Smooth muscle cell (in vitro differentiated cells): ENCODE data around the gene CHAF1A. TPM values are rescaled to one million over a fixed set of nuclear protein-coding genes. Genes with fewer than 3 reads are reported as not detected.

ENCODE experiments used
- DNase-seq: peaks from one replicate; lab custom pipeline; 2025; ENCODE audit not compliant: unreplicated experiment; lab: John Stamatoyannopoulos, UW
- H2AFZ ChIP-seq: fragments of 200-600 bp; sonication (generic); 2 replicates; pipeline ENCODE4 v1.6.0; 2016; ENCODE audit warnings: antibody characterized with exemption, low read depth, mild to moderate bottlenecking
- H3F3A ChIP-seq: fragments of 200-600 bp; sonication (generic); 2 replicates; pipeline ENCODE4 v1.6.0; 2017; ENCODE audit warnings: antibody characterized with exemption, low read depth
- H3K27ac ChIP-seq: fragments of 200-600 bp; sonication (generic); 2 replicates; pipeline ENCODE4 v1.5.1; 2016; ENCODE audit warnings: low read depth, mild to moderate bottlenecking
- H3K27me3 ChIP-seq: fragments of 200-600 bp; sonication (generic); 2 replicates; pipeline ENCODE4 v1.6.1; 2016; ENCODE audit warnings: low read depth, mild to moderate bottlenecking
- H3K36me3 ChIP-seq: fragments of 200-600 bp; sonication (generic); 2 replicates; pipeline ENCODE4 v1.5.1; 2016; ENCODE audit warnings: low read depth
- H3K4me1 ChIP-seq: fragments of 200-600 bp; sonication (generic); 2 replicates; pipeline ENCODE4 v1.5.1; 2016; ENCODE audit warnings: low read depth
- H3K4me2 ChIP-seq: fragments of 200-600 bp; sonication (generic); 2 replicates; pipeline ENCODE4 v1.6.0; 2016; ENCODE audit warnings: mild to moderate bottlenecking
- H3K4me3 ChIP-seq: fragments of 200-600 bp; sonication (generic); 2 replicates; pipeline ENCODE4 v1.5.1; 2016; ENCODE audit warnings: mild to moderate bottlenecking
- H3K79me2 ChIP-seq: fragments of 200-600 bp; sonication (generic); 2 replicates; pipeline ENCODE4 v1.6.0; 2016; ENCODE audit warnings: low read depth, mild to moderate bottlenecking
- H3K9ac ChIP-seq: fragments of 200-600 bp; sonication (generic); 2 replicates; pipeline ENCODE4 v1.6.0; 2016; ENCODE audit warnings: low read depth
- H3K9me3 ChIP-seq: fragments of 200-600 bp; sonication (generic); replicated peaks from 2 replicates; pipeline ENCODE4 v1.5.1; 2016; ENCODE audit warnings: low read depth
- H4K20me1 ChIP-seq: fragments of 200-600 bp; sonication (generic); 2 replicates; pipeline ENCODE4 v1.6.0; 2016; ENCODE audit warnings: low read depth
- WGBS: methylation state at CpG from one replicate; pipeline ENCODE4 v1.1.7; 2016; ENCODE audit warnings: low lambda C conversion rate; 5-methylcytosine and 5-hydroxymethylcytosine counted together
- polyA plus RNA-seq: library from polyadenylated mRNA; unstranded; fragments of >200 nt; fragmentation: Nextera tagmentation; extraction: Ambion mirVana; gene quantifications from 2 replicates; pipeline ENCODE4 v1.2.1, GENCODE V29; 2016
- total RNA-seq: library from RNA; depleted of rRNA; stranded (reverse); fragments of >200 nt; gene quantifications from 2 replicates; pipeline ENCODE4 v1.2.3, GENCODE V29; 2014
- TF ChIP-seq, protein P1 (sequence below): fragments of 200-600 bp; sonication (generic); IDR thresholded peaks from 2 replicates; pipeline ENCODE4 v1.5.1; 2017; ENCODE audit warnings: borderline replicate concordance, mild to moderate bottlenecking, antibody characterized with exemption; ENCODE audit not compliant: insufficient read depth, poor library complexity, severe bottlenecking

Gene CHAF1A
- total and polyA plus RNA-seq, 2 experiments from 2014 or later, result 3.8 to 11.4 TPM

DNA sequence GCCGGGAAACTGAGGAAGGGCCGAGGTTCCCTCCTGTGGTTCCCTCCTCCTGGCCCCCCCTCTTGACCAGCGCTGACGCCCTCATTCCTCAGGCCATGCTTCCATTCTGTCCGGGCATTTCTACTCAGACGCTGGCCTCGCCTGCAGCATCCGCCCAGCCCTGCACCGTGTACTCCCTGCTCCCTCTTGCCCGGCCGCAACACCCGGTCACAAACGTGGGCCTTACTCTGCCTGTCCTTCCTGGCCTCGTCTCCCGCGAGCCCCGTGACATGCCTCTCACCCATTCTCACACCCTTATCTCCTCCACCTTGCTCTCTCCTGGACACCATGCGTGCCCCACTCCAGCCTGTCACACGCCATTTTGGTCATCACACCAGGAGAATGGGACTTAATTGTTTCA, 80.9 kb downstream of the CHAF1A start:
- H3K9ac ChIP-seq, result no peak overlapping the region
- H3K4me2 ChIP-seq, result no peak overlapping the region
- H4K20me1 ChIP-seq, result peaks cover 32% of the 10 kb centered on the region
- H3K27ac ChIP-seq, result no peak overlapping the region
- H3K27me3 ChIP-seq, result no peaks in the 10 kb centered on the region
- DNase-seq, result no peak
- H2AFZ ChIP-seq, result no peak overlapping the region
- no peak overlapping the region for H3K4me3 ChIP-seq
- no peaks in the 10 kb centered on the region for H3K4me1 ChIP-seq
- WGBS, result 97% methylated on average over 19 of the region's 19 CpGs
- H3K9me3 ChIP-seq, result no peaks in the 10 kb centered on the region
- no peaks in the 10 kb centered on the region for H3F3A ChIP-seq
- peaks cover 4% of the 10 kb centered on the region for H3K79me2 ChIP-seq
- TF ChIP-seq, protein P1, sequence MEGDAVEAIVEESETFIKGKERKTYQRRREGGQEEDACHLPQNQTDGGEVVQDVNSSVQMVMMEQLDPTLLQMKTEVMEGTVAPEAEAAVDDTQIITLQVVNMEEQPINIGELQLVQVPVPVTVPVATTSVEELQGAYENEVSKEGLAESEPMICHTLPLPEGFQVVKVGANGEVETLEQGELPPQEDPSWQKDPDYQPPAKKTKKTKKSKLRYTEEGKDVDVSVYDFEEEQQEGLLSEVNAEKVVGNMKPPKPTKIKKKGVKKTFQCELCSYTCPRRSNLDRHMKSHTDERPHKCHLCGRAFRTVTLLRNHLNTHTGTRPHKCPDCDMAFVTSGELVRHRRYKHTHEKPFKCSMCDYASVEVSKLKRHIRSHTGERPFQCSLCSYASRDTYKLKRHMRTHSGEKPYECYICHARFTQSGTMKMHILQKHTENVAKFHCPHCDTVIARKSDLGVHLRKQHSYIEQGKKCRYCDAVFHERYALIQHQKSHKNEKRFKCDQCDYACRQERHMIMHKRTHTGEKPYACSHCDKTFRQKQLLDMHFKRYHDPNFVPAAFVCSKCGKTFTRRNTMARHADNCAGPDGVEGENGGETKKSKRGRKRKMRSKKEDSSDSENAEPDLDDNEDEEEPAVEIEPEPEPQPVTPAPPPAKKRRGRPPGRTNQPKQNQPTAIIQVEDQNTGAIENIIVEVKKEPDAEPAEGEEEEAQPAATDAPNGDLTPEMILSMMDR, result no peak
- H3K36me3 ChIP-seq, result no peaks in the 10 kb centered on the region

DNA sequence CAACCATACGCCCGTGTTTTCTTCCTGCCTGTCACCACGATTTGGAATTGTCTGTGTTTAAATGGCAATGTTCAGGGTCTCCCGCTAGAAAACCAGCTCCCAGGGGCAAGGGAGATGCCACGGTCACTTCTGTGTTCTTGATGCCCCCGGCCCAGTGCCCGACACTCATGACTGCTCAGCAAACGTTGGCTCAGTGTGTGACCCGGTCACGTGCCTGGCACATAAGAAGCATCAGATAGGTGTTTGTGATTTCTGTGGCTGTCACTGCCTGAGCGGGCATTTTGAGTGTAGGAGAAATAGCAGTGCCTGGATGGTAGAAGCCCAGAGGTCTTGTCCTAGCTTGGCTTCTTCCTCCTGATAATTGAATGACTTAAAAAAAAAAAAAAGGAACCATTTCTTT, 85.1 kb downstream of the CHAF1A start:
- peaks cover 3% of the 10 kb centered on the region for H3K79me2 ChIP-seq
- no peak overlapping the region for H2AFZ ChIP-seq
- H3K9ac ChIP-seq, result no peak overlapping the region
- H3K9me3 ChIP-seq, result no peaks in the 10 kb centered on the region
- H3K4me3 ChIP-seq, result no peak overlapping the region
- H3K4me1 ChIP-seq, result no peaks in the 10 kb centered on the region
- H3K36me3 ChIP-seq, result no peaks in the 10 kb centered on the region
- H3K27ac ChIP-seq, result no peak overlapping the region
- TF ChIP-seq, protein P1, result no peak
- H3F3A ChIP-seq, result no peaks in the 10 kb centered on the region
- H3K27me3 ChIP-seq, result no peaks in the 10 kb centered on the region
- 93% methylated on average over 11 of the region's 11 CpGs for WGBS
- peaks cover 12% of the 10 kb centered on the region for H4K20me1 ChIP-seq
- no peak for DNase-seq
- no peak overlapping the region for H3K4me2 ChIP-seq

DNA sequence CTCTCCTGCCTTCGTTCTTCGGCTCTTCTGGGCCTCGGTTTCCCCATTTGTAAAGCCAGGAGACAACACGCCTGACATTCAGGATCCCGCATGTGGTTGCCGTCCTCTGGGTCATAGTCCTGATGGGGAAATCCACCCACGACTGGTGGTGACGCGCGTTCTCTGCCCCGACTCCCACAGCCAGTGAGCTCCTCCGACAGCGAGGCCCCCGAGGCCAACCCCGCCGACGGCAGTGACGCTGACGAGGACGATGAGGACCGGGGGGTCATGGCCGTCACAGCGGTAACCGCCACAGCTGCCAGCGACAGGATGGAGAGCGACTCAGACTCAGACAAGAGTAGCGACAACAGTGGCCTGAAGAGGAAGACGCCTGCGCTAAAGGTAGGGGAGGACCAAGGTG, 86.1 kb downstream of the CHAF1A start:
- Histone ChIP-seq H4K20me1 (peaks cover 10% of the 10 kb centered on the region), H3K4me1 (no peaks in the 10 kb centered on the region), H3K36me3 (no peaks in the 10 kb centered on the region), H3F3A (no peaks in the 10 kb centered on the region), H3K4me3 (no peak overlapping the region), H3K9me3 (no peaks in the 10 kb centered on the region), H3K27me3 (no peaks in the 10 kb centered on the region), H3K27ac (no peak overlapping the region), H2AFZ (no peak overlapping the region), H3K9ac (no peak overlapping the region), H3K79me2 (peaks cover 3% of the 10 kb centered on the region), H3K4me2 (no peak overlapping the region)
- DNase-seq, result no peak
- WGBS, result 97% methylated on average over 29 of the region's 29 CpGs
- TF ChIP-seq, protein P1, result no peak

DNA sequence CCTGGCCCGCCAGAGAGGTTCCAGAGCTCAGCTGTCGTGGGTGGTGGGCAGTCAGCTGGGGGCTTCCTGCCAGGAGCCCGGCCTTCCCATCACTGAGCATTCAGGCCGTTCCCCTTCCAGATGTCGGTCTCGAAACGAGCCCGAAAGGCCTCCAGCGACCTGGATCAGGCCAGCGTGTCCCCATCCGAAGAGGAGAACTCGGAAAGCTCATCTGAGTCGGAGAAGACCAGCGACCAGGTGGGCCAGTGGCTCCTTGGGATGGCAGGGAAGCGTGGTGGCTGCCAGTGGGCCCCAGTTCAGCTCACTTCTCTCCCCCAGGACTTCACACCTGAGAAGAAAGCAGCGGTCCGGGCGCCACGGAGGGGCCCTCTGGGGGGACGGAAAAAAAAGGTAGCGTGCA, 89.0 kb downstream of the CHAF1A start:
- Histone ChIP-seq H2AFZ (no peak overlapping the region), H3K9me3 (no peaks in the 10 kb centered on the region), H3K79me2 (peaks cover 3% of the 10 kb centered on the region), H3K27me3 (no peaks in the 10 kb centered on the region), H3K36me3 (no peaks in the 10 kb centered on the region), H3K4me2 (no peak overlapping the region), H3K4me3 (no peak overlapping the region), H4K20me1 (peaks cover 5% of the 10 kb centered on the region), H3K27ac (no peak overlapping the region), H3K9ac (no peak overlapping the region), H3F3A (no peaks in the 10 kb centered on the region), H3K4me1 (no peaks in the 10 kb centered on the region)
- no peak for DNase-seq
- WGBS, result 98% methylated on average over 21 of the region's 21 CpGs
- TF ChIP-seq, protein P1, result no peak
